Measurements from ENCODE around the gene NUTF2. TPM values are rescaled to one million over a fixed set of nuclear protein-coding genes. Genes with fewer than 3 reads are reported as not detected.

NUTF2 gene
- total and polyA plus RNA-seq, 2 of the 4 experiments (the other 2 are of a cell fraction), result 42.7 to 361 TPM

DNA sequence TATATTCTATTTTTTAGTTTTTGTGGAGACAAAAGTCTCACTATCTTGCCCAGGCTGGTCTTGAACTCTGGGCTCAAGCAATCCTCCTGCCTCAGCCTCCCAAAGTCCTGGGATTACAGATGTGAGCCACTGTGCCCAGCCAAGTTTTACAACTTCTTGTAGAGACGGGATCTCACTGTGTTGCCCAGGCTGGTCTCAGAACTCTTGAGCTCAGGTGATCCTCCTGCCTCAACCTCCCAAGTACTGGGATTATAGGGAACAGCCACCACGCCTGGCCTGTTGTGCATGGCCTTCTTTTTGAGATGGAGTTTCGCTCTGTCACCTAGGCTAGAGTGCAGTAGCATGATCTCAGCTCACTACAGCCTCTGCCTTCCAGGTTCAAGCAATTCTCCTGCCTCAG, 6.9 kb downstream of the NUTF2 start:
- Histone ChIP-seq H3K27ac (ENCODE audit: insufficient read depth, low read length) (no peak overlapping the region), H2BK120ac (ENCODE audit: low read depth, low read length) (no peak overlapping the region), H4K5ac (ENCODE audit: low read depth, low read length) (no peak overlapping the region), H3K56ac (ENCODE audit: extremely low read depth, insufficient read depth, low read length) (no peak overlapping the region), H3K36me3 (ENCODE audit: control insufficient read depth, insufficient read depth, low read length) (peaks cover 6% of the 10 kb centered on the region), H3K4me3 (ENCODE audit: insufficient read depth, low read depth, low read length) (no peak overlapping the region), H3K9me1 (ENCODE audit: insufficient read depth, low read length) (peaks cover 37% of the 10 kb centered on the region), H4K91ac (ENCODE audit: insufficient read depth, low read depth, low read length) (no peak overlapping the region), H3K4me2 (ENCODE audit: low read depth, low read length) (no peak overlapping the region), H2BK5ac (ENCODE audit: low read depth, low read length, poor library complexity, severe bottlenecking) (no peak overlapping the region), H3K27me3 (ENCODE audit: control insufficient read depth, insufficient read depth, low read length) (no peaks in the 10 kb centered on the region), H3K18ac (ENCODE audit: low read depth, low read length) (no peak overlapping the region), H3K14ac (replicated peaks; ENCODE audit: low read depth, low read length) (no peak overlapping the region), H3K4ac (ENCODE audit: low read depth, low read length) (no peak overlapping the region), H3K23ac (ENCODE audit: low read depth, low read length) (no peak overlapping the region), H4K20me1 (ENCODE audit: insufficient read depth, low read length) (peaks cover 91% of the 10 kb centered on the region), H2AK5ac (ENCODE audit: low read depth, low read length) (no peak overlapping the region), H3K4me1 (ENCODE audit: control insufficient read depth, insufficient read depth, low read length) (peaks cover 9% of the 10 kb centered on the region), H2AK9ac (replicated peaks; ENCODE audit: low read depth, low read length, poor library complexity) (no peak overlapping the region), H2AFZ (replicated peaks; ENCODE audit: low read length, poor library complexity) (no peak overlapping the region), H3K9me3 (ENCODE audit: control insufficient read depth, insufficient read depth, low read length) (no peaks in the 10 kb centered on the region), H2BK15ac (ENCODE audit: low read depth, low read length) (no peak overlapping the region), H2BK20ac (ENCODE audit: low read depth, low read length) (no peak overlapping the region), H3K9ac (ENCODE audit: low read depth, low read length) (no peak overlapping the region), H3K79me1 (ENCODE audit: low read depth in 1 of 2, low read length in 2 of 2) (peaks cover 12 to 72% of the 10 kb centered on the region in 2 experiments), H4K8ac (ENCODE audit: low read depth in 2 of 2, low read length in 2 of 2) (no peak overlapping the region)
- dilution Hi-C loops (cut with HindIII; ENCODE audit: low sequenced_read_pairs, unreplicated experiment), result no loop called here
- BruUV-seq (replicated peaks), result no TSS peak
- ChIA-PET CTCF (no interaction called here), POLR2A (ENCODE audit: unreplicated experiment) (no interaction called here)
- WGBS, 2 experiments (ENCODE audit: extremely low coverage in 2 of 2, insufficient read length in 1 of 2), result 100% methylated on average over 1 of the region's 3 CpGs; no CpG with 5 or more reads in 1 of the 2 experiments
- DNase-seq (no peak), ATAC-seq (ENCODE audit: low read depth) (no peak)
- intact Hi-C loops (cut with micrococcal nuclease), result no loop called here
- TF ChIP-seq MXI1 (IDR thresholded peaks at IDR 0.05; ENCODE audit: borderline replicate concordance, low read depth, low read length), result no peak
- TF ChIP-seq RFX5 (IDR thresholded peaks at IDR 0.05; ENCODE audit: low read depth, low read length), result no peak
- TF ChIP-seq CHD1 (IDR thresholded peaks at IDR 0.05; ENCODE audit: low read depth, low read length), result no peak
- no peak for TF ChIP-seq RCOR1 (IDR thresholded peaks at IDR 0.05; ENCODE audit: insufficient replicate concordance, low read length)
- TF ChIP-seq NFE2L2 (IDR thresholded peaks at IDR 0.05; ENCODE audit: low read depth, low read length), result no peak
- TF ChIP-seq, protein P1, sequence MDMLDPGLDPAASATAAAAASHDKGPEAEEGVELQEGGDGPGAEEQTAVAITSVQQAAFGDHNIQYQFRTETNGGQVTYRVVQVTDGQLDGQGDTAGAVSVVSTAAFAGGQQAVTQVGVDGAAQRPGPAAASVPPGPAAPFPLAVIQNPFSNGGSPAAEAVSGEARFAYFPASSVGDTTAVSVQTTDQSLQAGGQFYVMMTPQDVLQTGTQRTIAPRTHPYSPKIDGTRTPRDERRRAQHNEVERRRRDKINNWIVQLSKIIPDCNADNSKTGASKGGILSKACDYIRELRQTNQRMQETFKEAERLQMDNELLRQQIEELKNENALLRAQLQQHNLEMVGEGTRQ (IDR thresholded peaks at IDR 0.05; ENCODE audit: low read depth, low read length), result no peak
- in situ Hi-C loops (cut with MboI; ENCODE audit: low sequenced_read_pairs), result no loop called here
